HepG2 (cell line): ENCODE data around the gene CD276. TPM values are rescaled to one million over a fixed set of nuclear protein-coding genes. Genes with fewer than 3 reads are reported as not detected.
A peak's percentile ranks its signal among the peaks of the same experiment; 100 is the strongest.

ENCODE experiments used
- ARHGAP35 ChIP-seq: sonication (generic); formaldehyde crosslinking; IDR thresholded peaks from 2 replicates; pipeline ENCODE4 v1.9.0; 2022; ENCODE audit warnings: mild to moderate bottlenecking, inconsistent platforms, moderate library complexity, missing genetic modification reagents, borderline replicate concordance
- DZIP1 ChIP-seq: sonication (generic); formaldehyde crosslinking; IDR thresholded peaks from 2 replicates; pipeline ENCODE4 v1.5.0; 2020; ENCODE audit warnings: mild to moderate bottlenecking, missing genetic modification reagents
- HMGA1 ChIP-seq: sonication (generic); formaldehyde crosslinking; conservative IDR thresholded peaks from 2 replicates; pipeline ENCODE4 v1.4.0; 2020; ENCODE audit warnings: missing genetic modification reagents
- JDP2 ChIP-seq: sonication (generic); formaldehyde crosslinking; IDR thresholded peaks from 2 replicates; pipeline ENCODE4 v1.8.1; 2022; ENCODE audit warnings: missing genetic modification reagents, borderline replicate concordance
- KLF6 ChIP-seq: IDR thresholded peaks from 2 replicates; pipeline ENCODE4 v1.8.0; 2016; ENCODE audit warnings: missing biosample characterization, missing genetic modification reagents
- MAZ ChIP-seq, 2 experiments: sonication (generic) in 1 of 2; formaldehyde crosslinking in 1 of 2; IDR thresholded peaks; 2 replicates each; pipeline versions ENCODE4 v1.5.0 to v1.6.1; 2012 to 2020; ENCODE audit warnings: low read depth in 2 of 2, mild to moderate bottlenecking in 2 of 2, borderline replicate concordance in 1 of 2, improper control_type of control experiment in 1 of 2, low read length in 1 of 2, missing genetic modification reagents in 1 of 2, moderate library complexity in 1 of 2
- PATZ1 ChIP-seq: sonication (generic); formaldehyde crosslinking; IDR thresholded peaks from 2 replicates; pipeline ENCODE4 v1.4.0; 2020; ENCODE audit warnings: missing genetic modification reagents
- PBX3 ChIP-seq: sonication (generic); formaldehyde crosslinking; IDR thresholded peaks from 2 replicates; pipeline ENCODE4 v1.8.1; 2023; ENCODE audit warnings: missing genetic modification reagents, inconsistent platforms, borderline replicate concordance
- PHF21A ChIP-seq: sonication (generic); formaldehyde crosslinking; IDR thresholded peaks from 2 replicates; pipeline ENCODE4 v1.5.0; 2020; ENCODE audit warnings: mild to moderate bottlenecking, missing genetic modification reagents
- SALL2 ChIP-seq: sonication (generic); formaldehyde crosslinking; IDR thresholded peaks from 2 replicates; pipeline ENCODE4 v1.8.1; 2023; ENCODE audit warnings: mild to moderate bottlenecking, missing genetic modification reagents, inconsistent platforms
- TAF1 ChIP-seq: sonication (generic); formaldehyde crosslinking; IDR thresholded peaks from 2 replicates; pipeline ENCODE4 v1.4.0; 2020; ENCODE audit warnings: missing genetic modification reagents
- THAP8 ChIP-seq: sonication (generic); formaldehyde crosslinking; IDR thresholded peaks from 2 replicates; pipeline ENCODE4 v1.5.1; 2020; ENCODE audit warnings: missing genetic modification reagents, mild to moderate bottlenecking, borderline replicate concordance
- XRCC5 ChIP-seq: fragments of 200-400 bp; formaldehyde crosslinking; optimal IDR thresholded peaks from 2 replicates; pipeline ENCODE3; 2017; ENCODE audit warnings: mild to moderate bottlenecking, low read length
- YEATS2 ChIP-seq: sonication (generic); formaldehyde crosslinking; IDR thresholded peaks from 2 replicates; pipeline ENCODE4 v1.4.0; 2020; ENCODE audit warnings: missing genetic modification reagents, borderline replicate concordance
- ZBTB38 ChIP-seq: sonication (generic); formaldehyde crosslinking; IDR thresholded peaks from 2 replicates; pipeline ENCODE4 v1.5.1; 2020; ENCODE audit warnings: mild to moderate bottlenecking, missing genetic modification reagents
- ZNF501 ChIP-seq: sonication (generic); formaldehyde crosslinking; IDR thresholded peaks from 2 replicates; pipeline ENCODE4 v1.5.1; 2020; ENCODE audit warnings: mild to moderate bottlenecking, moderate library complexity, missing genetic modification reagents
- ZSCAN31 ChIP-seq: sonication (generic); formaldehyde crosslinking; IDR thresholded peaks from 2 replicates; pipeline ENCODE4 v1.5.0; 2020; ENCODE audit warnings: low read depth, mild to moderate bottlenecking, missing genetic modification reagents
- polyA plus RNA-seq, 8 experiments: library from polyadenylated mRNA; depleted of rRNA in 3 of 8; stranded (reverse) in 7 of 8; unstranded in 1 of 8; fragments of >200 nt; fragmentation: Illumina TruSeq in 4 of 8; extraction: Trizol in 4 of 8; gene quantifications; 2 replicates each; pipeline versions ENCODE4 v1.2.1 to v1.2.3, GENCODE V29; 2011 to 2016; ENCODE audit warnings: low read depth in 4 of 8, missing spikeins in 1 of 8, mixed read lengths in 1 of 8; ENCODE audit not compliant: insufficient read depth in 1 of 8
- total RNA-seq, 5 experiments: library from RNA; depleted of rRNA; stranded (reverse); fragments of >200 nt; fragmentation: Illumina TruSeq; extraction: Trizol; gene quantifications; 2 replicates each; pipeline ENCODE4 v1.2.3, GENCODE V29; 2016; ENCODE audit warnings: low read depth in 1 of 5

Gene CD276
- total and polyA plus RNA-seq, 2 of the 13 experiments (the other 11 are each of a cell fraction or from before 2014, with no cell fraction given) = 24.6 to 55.2 TPM

GRCh38 chr15:73700041-73700842 lies 16.1 kb downstream of the CD276 start (continued):
- TF ChIP-seq TAF1 (CRISPR knock-in tag) (no peak), PATZ1 (CRISPR knock-in tag) (peak; percentile 49; the same call in 1 of the 2 replicates), DZIP1 (CRISPR knock-in tag) (no peak), HMGA1 (CRISPR knock-in tag) (no peak), MAZ (IDR thresholded peaks at IDR 0.05; ENCODE audit: borderline replicate concordance, low read depth, low read length) (no peak), MAZ (CRISPR knock-in tag; IDR thresholded peaks at IDR 0.05; ENCODE audit: low read depth) (no peak), YEATS2 (CRISPR knock-in tag) (no peak; the same call in 1 of the 2 replicates), ZNF501 (CRISPR knock-in tag) (no peak), THAP8 (CRISPR knock-in tag) (no peak), ARHGAP35 (no peak), JDP2 (CRISPR knock-in tag) (no peak), SALL2 (CRISPR knock-in tag) (no peak), XRCC5 (peak; percentile 60), KLF6 (CRISPR knock-in tag) (no peak), PBX3 (CRISPR knock-in tag) (no peak), ZBTB38 (CRISPR knock-in tag) (no peak), PHF21A (CRISPR knock-in tag) (0 out of 2 replicates have a peak, but pooled peaks have one; percentile 16), ZSCAN31 (CRISPR knock-in tag) (no peak)
